Tibial artery (tissue), 4 donors: Measurements from ENCODE around the gene HCRTR1.

ENCODE experiments used
- DNase-seq, 2 donors: peaks; one replicate each; pipeline ENCODE4 v3.0.0-alpha.2; 2019
- H3K27ac ChIP-seq, 2 donors: fragments of 200-600 bp; sonication (generic) in 1 of 2; 1 replicate in 1 of 2; 2 replicates in 1 of 2; pipeline ENCODE4 v1.5.1; 2018 to 2019; ENCODE audit warnings: mild to moderate bottlenecking in 1 of 2
- H3K27me3 ChIP-seq, 2 donors: fragments of 200-600 bp; sonication (generic) in 1 of 2; one replicate each; pipeline versions ENCODE4 v1.5.1 to v1.6.0; 2016 to 2019
- H3K36me3 ChIP-seq, 3 donors: fragments of 200-600 bp; sonication (generic) in 2 of 3; one replicate each; pipeline ENCODE4 v1.5.1; 2016 to 2019; ENCODE audit warnings: mild to moderate bottlenecking in 2 of 3
- H3K4me1 ChIP-seq, 4 donors: fragments of 200-600 bp; sonication (generic) in 2 of 4; 1 replicate in 3 of 4; 2 replicates in 1 of 4; pipeline ENCODE4 v1.5.1; 2016 to 2019
- H3K4me3 ChIP-seq, 2 donors: fragments of 200-600 bp; sonication (generic) in 1 of 2; 1 replicate in 1 of 2; 2 replicates in 1 of 2; pipeline ENCODE4 v1.5.1; 2018 to 2019; ENCODE audit warnings: mild to moderate bottlenecking in 2 of 2
- H3K9me3 ChIP-seq, 3 donors: fragments of 200-600 bp; sonication (generic) in 1 of 3; one replicate each; pipeline ENCODE4 v1.5.1; 2016 to 2019
- intact Hi-C: fragments of 100-400 bp; cut with DNase I; formaldehyde crosslinking; loops from one replicate; pipeline ENCODE4 v1.15.0; 2023; ENCODE audit warnings: low total_unique reads
- TF ChIP-seq, protein P1 (sequence below), 2 experiments: fragments of 200-600 bp in 1 of 2; fragments of 450-650 bp in 1 of 2; IDR thresholded peaks; one replicate each; pipeline ENCODE4 v1.5.1; 2017 to 2019; ENCODE audit warnings: antibody characterized with exemption in 2 of 2, mild to moderate bottlenecking in 1 of 2, moderate library complexity in 1 of 2

HCRTR1 gene

DNA sequence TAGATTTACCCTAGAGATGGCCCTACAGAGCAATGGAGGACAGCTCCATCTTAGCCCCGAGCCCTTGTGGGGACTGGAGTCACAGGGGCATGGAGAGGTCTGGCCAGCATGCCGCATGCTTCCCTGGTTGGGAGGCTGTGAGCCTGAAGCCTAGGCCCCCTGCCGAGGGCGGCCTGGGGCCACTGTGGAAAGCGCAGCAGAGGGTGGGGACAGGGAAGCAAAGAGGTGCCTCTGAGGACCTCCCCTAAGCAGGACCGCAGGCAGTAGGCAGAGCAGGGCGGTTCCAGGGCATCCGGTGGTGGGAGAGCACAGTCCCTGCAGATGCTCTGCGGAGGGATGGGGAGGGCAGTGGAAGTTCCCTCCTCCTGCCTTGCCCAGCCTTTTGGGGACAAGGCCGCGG, 53.7 kb downstream of the HCRTR1 start:
- H3K4me1 ChIP-seq, result peaks cover 8 to 85% (median 81%) of the 10 kb centered on the region in 4 donors
- DNase-seq, result no peak
- peak overlapping the region in 1 of 2 donors; percentile 7 for H3K4me3 ChIP-seq
- H3K27ac ChIP-seq, result peak overlapping the region; percentile 88 to 89
- intact Hi-C loops, result loop anchor here (2.0 to 5.0 kb wide), 2 partner anchors 30 to 46 kb away; no protein-coding TSS in a partner anchor
- H3K9me3 ChIP-seq, result no peaks in the 10 kb centered on the region
- TF ChIP-seq, protein P1, sequence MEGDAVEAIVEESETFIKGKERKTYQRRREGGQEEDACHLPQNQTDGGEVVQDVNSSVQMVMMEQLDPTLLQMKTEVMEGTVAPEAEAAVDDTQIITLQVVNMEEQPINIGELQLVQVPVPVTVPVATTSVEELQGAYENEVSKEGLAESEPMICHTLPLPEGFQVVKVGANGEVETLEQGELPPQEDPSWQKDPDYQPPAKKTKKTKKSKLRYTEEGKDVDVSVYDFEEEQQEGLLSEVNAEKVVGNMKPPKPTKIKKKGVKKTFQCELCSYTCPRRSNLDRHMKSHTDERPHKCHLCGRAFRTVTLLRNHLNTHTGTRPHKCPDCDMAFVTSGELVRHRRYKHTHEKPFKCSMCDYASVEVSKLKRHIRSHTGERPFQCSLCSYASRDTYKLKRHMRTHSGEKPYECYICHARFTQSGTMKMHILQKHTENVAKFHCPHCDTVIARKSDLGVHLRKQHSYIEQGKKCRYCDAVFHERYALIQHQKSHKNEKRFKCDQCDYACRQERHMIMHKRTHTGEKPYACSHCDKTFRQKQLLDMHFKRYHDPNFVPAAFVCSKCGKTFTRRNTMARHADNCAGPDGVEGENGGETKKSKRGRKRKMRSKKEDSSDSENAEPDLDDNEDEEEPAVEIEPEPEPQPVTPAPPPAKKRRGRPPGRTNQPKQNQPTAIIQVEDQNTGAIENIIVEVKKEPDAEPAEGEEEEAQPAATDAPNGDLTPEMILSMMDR (IDR thresholded peaks at IDR 0.05), result no peak
- peaks cover 0 to 29% (median 0%) of the 10 kb centered on the region in 3 donors for H3K36me3 ChIP-seq
- H3K27me3 ChIP-seq, result no peaks in the 10 kb centered on the region

DNA sequence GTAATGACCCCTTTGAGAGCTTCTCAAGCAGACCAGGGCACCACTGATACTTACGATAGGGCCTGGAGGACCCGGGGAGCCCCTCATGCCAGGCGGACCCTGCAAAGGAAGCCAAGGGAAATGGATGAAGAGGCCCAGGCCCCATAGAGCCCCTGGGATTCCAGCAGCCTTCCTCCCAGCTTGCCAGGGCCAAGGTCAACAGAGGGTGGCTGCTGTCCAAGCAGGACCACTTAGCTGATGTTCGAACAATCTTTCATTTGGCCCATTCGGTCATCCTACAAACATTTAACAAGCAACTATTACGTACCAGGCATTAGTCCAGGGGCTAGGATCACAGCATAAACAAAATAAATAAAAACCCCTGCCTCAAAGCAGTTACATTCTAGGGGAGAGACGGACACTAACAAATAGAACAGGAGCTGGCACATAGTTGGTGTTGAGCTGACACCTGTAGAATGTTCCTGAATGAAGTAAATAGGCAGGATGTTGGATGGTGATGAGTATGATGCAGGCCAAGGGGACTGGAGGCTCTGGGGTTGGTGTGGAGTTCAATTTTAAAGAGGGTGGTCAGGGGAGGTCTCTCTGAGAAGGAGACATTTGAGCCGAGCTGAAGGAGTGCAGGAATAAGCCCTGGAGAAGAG, 54.2 kb downstream of the HCRTR1 start:
- intact Hi-C loops, result loop anchor here (2.0 to 5.0 kb wide), 2 partner anchors 29 to 46 kb away; no protein-coding TSS in a partner anchor
- Histone ChIP-seq H3K4me3 (peak overlapping the region in 1 of 2 donors; percentile 7), H3K27ac (peak overlapping the region; percentile 88 to 89), H3K9me3 (no peaks in the 10 kb centered on the region), H3K4me1 (peaks cover 8 to 79% (median 75%) of the 10 kb centered on the region in 4 donors), H3K36me3 (peaks cover 0 to 27% (median 0%) of the 10 kb centered on the region in 3 donors), H3K27me3 (no peaks in the 10 kb centered on the region)
- TF ChIP-seq, protein P1 (IDR thresholded peaks at IDR 0.05), result no peak
- DNase-seq, result no peak

DNA sequence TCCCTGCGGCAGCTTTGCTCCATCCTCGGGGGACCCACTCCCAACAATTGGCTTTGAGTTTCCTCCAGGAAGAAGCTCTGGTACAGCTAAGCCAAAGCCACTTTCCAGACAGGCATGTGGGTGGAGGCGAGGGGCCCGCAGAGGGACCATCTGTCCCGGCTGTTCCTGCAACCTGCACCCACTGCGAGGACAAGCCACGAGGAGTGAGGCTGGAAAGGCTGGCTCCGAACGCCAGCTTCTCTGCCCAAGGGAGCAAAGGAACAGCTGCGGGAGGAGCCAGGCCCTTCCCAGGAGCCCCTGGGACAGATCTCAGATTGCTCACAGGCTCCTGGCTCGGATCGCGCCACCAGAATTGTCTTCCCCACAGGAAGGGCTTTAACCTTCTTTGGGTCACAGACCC, 55.5 kb downstream of the HCRTR1 start:
- H3K9me3 ChIP-seq, result no peaks in the 10 kb centered on the region
- DNase-seq, result peak; percentile 51 to 88
- TF ChIP-seq, protein P1 (IDR thresholded peaks at IDR 0.05), result no peak
- peak overlapping the region; percentile 88 to 89 for H3K27ac ChIP-seq
- intact Hi-C loops, result loop anchor here (5.0 kb wide), 1 partner anchor 44 kb away; no protein-coding TSS in a partner anchor
- H3K4me3 ChIP-seq, result no peak overlapping the region
- H3K36me3 ChIP-seq, result peaks cover 0 to 26% (median 7%) of the 10 kb centered on the region in 3 donors
- no peaks in the 10 kb centered on the region for H3K27me3 ChIP-seq
- H3K4me1 ChIP-seq, result peaks cover 8 to 69% (median 65%) of the 10 kb centered on the region in 4 donors

DNA sequence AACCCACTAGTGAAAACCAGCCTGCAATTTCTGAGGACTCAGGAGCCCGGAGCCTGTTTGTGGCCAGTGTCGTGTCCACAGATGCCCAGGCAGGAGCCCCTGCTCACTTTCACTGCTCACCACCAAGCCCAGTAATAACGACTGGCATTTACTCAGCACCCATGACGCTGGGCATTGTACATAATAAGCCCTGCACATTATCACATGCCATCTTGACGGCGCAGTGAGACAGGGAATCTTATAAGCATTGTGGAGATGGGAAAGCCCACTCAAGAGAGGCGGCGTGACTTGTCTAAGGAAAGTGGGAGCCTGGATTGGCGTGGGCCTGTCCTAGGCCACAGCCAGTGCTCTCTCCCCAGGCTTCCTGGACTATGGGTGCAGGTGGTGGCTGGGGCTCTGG, 55.9 kb downstream of the HCRTR1 start:
- DNase-seq, result no peak
- Histone ChIP-seq H3K4me1 (peaks cover 8 to 69% (median 61%) of the 10 kb centered on the region in 4 donors), H3K36me3 (peaks cover 0 to 31% (median 7%) of the 10 kb centered on the region in 3 donors), H3K27ac (peak overlapping the region; percentile 88 to 89), H3K9me3 (no peaks in the 10 kb centered on the region), H3K4me3 (no peak overlapping the region), H3K27me3 (no peaks in the 10 kb centered on the region)
- intact Hi-C loops, result loop anchor here (5.0 kb wide), 1 partner anchor 44 kb away; no protein-coding TSS in a partner anchor
- TF ChIP-seq, protein P1 (IDR thresholded peaks at IDR 0.05), result no peak

DNA sequence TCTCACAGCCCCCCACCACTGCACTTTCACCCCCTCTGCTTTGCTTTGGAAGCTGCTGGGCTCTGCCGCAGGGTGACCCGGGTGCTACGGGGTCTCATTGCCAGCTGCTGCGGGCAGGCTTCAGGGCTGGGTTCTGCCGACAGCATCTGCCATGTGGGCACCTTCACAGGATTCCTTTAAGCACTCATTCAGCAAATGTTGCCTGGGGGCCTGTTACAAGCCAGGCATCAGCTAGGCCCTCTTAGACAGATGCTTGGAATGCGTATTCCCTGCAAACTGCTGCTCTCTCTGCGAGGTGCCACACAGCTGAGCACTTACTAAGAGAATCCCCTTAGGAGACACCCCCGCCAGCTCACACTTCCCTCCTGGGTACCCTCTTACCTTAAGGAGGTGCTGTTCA, 57.1 kb downstream of the HCRTR1 start:
- Histone ChIP-seq H3K4me1 (peaks cover 6 to 59% (median 51%) of the 10 kb centered on the region in 4 donors), H3K27ac (peak overlapping the region; percentile 88 to 89), H3K27me3 (no peaks in the 10 kb centered on the region), H3K9me3 (no peaks in the 10 kb centered on the region), H3K36me3 (peaks cover 0 to 43% (median 13%) of the 10 kb centered on the region in 3 donors), H3K4me3 (no peak overlapping the region)
- TF ChIP-seq, protein P1 (IDR thresholded peaks at IDR 0.05), result no peak
- intact Hi-C loops, result loop anchor here (5.0 kb wide), 1 partner anchor 43 kb away; no protein-coding TSS in a partner anchor
- no peak for DNase-seq
